GM13977 (cell line): ENCODE measurements around the gene SENP7.
"Not testable (repeated sequence)": the region's sequence is repeated elsewhere in the genome, so short reads cannot be mapped to it uniquely, and the experiment has no call there.

Source experiments
- DNase-seq: peaks from one replicate; pipeline ENCODE4 v3.0.0; 2012; ENCODE audit warnings: low spot score
- CTCF ChIP-seq: IDR thresholded peaks from 2 replicates; pipeline ENCODE4 v1.5.1; 2012; ENCODE audit warnings: mild to moderate bottlenecking, control low read depth; ENCODE audit not compliant: insufficient read depth; ENCODE audit errors: extremely low read depth, missing control alignments
- in situ Hi-C: fragments of 300-500 bp; cut with MboI; formaldehyde crosslinking; loops from one replicate; pipeline ENCODE4 v1.12.0; 2022; ENCODE audit warnings: low sequenced_read_pairs, low pct_unique_long_range_greater_than_20kb, mixed read lengths, inconsistent platforms; ENCODE audit not compliant: unreplicated experiment

The SENP7 gene

DNA sequence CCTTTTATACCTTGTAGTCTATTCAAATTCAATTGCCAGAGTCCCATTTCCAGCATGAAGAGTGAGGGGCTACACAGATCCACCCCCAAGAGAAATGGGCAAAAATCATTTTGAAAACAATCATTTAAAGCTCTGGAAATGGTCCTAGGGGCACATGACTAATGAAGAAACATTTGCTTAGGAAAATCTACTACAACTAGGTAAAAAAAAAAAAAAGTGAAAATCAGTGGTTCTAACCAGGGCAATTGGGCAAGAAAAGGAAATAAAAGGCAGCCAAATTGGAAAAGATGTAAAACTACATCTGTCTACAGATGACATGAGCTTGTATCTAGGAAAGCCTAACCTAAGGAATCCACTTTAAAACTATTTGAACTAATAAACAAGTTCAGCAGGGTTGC, 202.0 kb downstream of the SENP7 start:
- no peak for DNase-seq
- in situ Hi-C loops = no loop called here
- no peak for TF ChIP-seq CTCF

- in situ Hi-C loops, DNase-seq: not testable (repeated sequence)
Measured at GRCh38 chr3:101308147-101308772, 204.8 kb downstream of the SENP7 start.

GRCh38 chr3:101303836-101304235, 209.2 kb downstream of the SENP7 start:
- no peak for TF ChIP-seq CTCF
- no peak for DNase-seq
- in situ Hi-C loops = no loop called here

DNA sequence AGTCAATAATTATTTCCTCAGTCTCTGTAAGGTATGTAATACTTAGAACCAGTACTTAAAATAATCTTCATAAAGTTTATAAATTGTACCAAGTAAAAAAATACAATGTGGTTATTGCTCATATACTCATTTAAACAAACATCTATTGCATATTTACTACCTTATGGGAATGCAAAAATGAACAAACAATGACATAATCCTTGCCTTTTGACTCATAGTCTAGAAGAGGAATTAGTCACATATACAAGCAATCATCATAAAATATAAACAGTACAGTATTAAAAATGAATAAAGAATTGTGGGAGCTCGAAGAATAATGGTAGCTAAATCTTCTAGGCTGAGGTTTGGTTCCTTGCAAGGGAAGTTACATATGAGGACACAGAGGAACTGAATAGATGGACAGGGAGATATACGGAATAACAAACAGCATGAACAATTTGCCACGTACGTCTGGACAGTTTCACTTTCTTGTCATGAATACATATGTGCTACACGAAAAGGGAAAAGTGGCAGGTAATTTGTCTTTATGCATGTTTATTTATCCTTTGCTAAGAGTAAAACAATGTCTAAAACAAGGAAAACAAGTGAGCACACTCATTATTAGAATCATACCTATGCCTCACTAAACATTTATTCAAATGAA, 209.8 kb downstream of the SENP7 start:
- in situ Hi-C loops = no loop called here

GRCh38 chr3:101300073-101300472, 212.9 kb downstream of the SENP7 start:
- no peak for TF ChIP-seq CTCF
- DNase-seq = no peak
- in situ Hi-C loops = no loop called here

More for the DNA sequence above, 209.8 kb downstream of the SENP7 start:
- DNase-seq = peak; percentile 24
- TF ChIP-seq CTCF = no peak

DNA sequence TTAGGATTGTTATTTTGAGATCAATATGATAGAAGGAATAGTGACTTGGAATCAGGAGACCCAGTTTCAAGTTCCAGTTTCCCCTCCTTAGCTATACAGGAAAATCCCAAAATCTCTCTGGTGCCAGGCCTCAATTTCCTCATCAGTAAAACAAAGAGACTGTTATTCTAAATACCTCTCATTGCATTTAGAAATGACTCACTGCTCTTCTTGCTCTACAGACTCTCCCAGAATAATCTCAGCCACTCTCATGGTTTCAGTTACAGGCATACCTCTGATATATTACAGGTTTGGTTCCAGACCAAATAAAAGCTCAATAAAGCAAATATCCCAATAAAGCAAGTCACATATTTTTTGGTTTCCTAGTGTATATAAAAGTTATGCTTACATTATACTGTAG, 221.0 kb downstream of the SENP7 start:
- no peak for TF ChIP-seq CTCF
- in situ Hi-C loops = no loop called here
- DNase-seq = peak; percentile 33

DNA sequence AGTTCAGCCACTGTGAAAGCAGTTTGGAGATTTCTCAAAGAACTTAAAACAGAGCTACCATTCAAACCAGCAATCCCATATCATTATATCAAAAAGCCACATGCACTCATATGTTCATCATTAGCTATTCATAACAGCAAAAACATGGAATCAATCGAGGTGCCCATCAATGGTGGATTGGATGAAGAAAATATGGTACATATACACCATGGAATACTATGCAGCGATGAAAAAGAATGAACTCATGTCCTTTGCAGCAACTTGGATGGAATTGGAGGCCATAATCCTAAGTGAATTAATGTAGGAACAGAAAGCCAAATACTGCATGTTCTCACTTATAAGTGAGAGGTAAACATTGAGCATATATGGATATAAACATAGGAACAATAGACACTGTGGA, 224.7 kb downstream of the SENP7 start:
- in situ Hi-C loops = no loop called here
- DNase-seq = no peak
- no peak for TF ChIP-seq CTCF
